Stimulated activated naive B cell treated with anti-CD40 and anti-IgM and Interleukin-4, amounts not matched to agents 10 μg/mL and 1 μg/mL and 100 μg/mL, for 72 hours (primary cell): ENCODE measurements around the gene SLC39A11.
"Not testable (repeated sequence)": the region's sequence is repeated elsewhere in the genome, so short reads cannot be mapped to it uniquely, and the experiment has no call there.

ENCODE experiments used
- ATAC-seq, 2 donors: fragments of 150-1000 bp; cut with Tn5 transposase; replicated peaks; 2 replicates each; pipeline ENCODE4 v1.10.0; 2021; ENCODE audit warnings: moderate library complexity in 1 of 2
- DNase-seq: peaks from one replicate; pipeline ENCODE4 v3.0.0; 2021
- H3K27ac Mint-ChIP-seq: one replicate; pipeline ENCODE4 v1.8.0; 2022; ENCODE audit warnings: mild to moderate bottlenecking, mixed read lengths
- H3K27me3 Mint-ChIP-seq, 2 donors: one replicate each; pipeline ENCODE4 v1.8.0; 2022; ENCODE audit warnings: mixed read lengths in 2 of 2
- H3K36me3 Mint-ChIP-seq, 2 donors: one replicate each; pipeline ENCODE4 v1.8.0; 2022; ENCODE audit warnings: mixed read lengths in 2 of 2, mild to moderate bottlenecking in 1 of 2
- H3K4me1 Mint-ChIP-seq, 2 donors: one replicate each; pipeline ENCODE4 v1.8.0; 2022; ENCODE audit warnings: mixed read lengths in 2 of 2, mild to moderate bottlenecking in 1 of 2
- H3K4me3 Mint-ChIP-seq, 2 donors: one replicate each; pipeline ENCODE4 v1.8.0; 2022; ENCODE audit warnings: mild to moderate bottlenecking in 2 of 2, mixed read lengths in 2 of 2, moderate library complexity in 1 of 2
- H3K9me3 Mint-ChIP-seq, 2 donors: one replicate each; pipeline ENCODE4 v1.8.0; 2022; ENCODE audit warnings: mixed read lengths in 2 of 2, mild to moderate bottlenecking in 1 of 2

SLC39A11 gene, protein sequence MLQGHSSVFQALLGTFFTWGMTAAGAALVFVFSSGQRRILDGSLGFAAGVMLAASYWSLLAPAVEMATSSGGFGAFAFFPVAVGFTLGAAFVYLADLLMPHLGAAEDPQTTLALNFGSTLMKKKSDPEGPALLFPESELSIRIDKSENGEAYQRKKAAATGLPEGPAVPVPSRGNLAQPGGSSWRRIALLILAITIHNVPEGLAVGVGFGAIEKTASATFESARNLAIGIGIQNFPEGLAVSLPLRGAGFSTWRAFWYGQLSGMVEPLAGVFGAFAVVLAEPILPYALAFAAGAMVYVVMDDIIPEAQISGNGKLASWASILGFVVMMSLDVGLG

DNA sequence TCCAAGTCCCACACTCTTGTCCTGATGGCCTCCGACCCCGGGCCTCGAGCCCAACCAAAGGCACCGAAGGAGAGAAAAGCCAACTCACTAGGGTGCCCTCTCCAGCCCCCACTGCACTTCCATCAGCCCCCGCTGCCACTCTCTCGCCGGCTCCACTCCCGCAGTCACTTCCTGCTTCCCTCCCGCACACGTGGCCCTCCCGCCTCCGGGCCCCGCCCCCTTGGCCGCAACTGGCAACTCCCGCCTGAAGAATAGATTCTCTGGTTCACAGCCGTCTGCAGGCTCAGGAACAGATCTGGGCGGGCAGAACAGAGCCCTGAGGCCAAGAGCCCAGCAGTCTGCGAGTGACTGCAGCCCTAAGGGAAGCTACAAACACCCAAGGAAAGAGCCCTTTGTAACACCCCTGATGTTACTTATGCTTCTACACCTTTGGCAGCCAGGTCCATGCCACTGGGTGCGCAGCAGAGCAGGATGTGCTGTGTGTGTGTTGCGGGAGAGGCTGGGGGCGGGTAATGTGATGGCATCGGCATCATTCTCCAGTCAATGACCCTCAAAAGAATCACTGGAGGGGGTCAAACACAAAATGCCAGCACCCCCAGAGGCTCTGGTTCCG lies at the start of gene SLC39A11:
Gene SLC39A11 (minus strand): TSS at position 166 of the 613 bp plus-strand sequence. CDS start 3,924 bp downstream, outside the sequence.
- peak; percentile 99 for ATAC-seq
- peak; percentile 90 for DNase-seq
- H3K4me1 Mint-ChIP-seq: peaks cover 30 to 57% of the 10 kb centered on the region in 2 donors
- no peaks in the 10 kb centered on the region for H3K9me3 Mint-ChIP-seq
- peak within 1 kb of the TSS; percentile 99 for H3K27ac Mint-ChIP-seq
- peaks cover 14% of the 10 kb centered on the region in 2 donors for H3K36me3 Mint-ChIP-seq
- H3K27me3 Mint-ChIP-seq: peaks cover 0 to 5% of the 10 kb centered on the region in 2 donors
- peak within 1 kb of the TSS; percentile 100 for H3K4me3 Mint-ChIP-seq

GRCh38 chr17:73141411-73141810 lies 48.9 kb upstream of the SLC39A11 start:
- peaks cover 19 to 23% of the 10 kb centered on the region in 2 donors for H3K27me3 Mint-ChIP-seq
- ATAC-seq (no peak), DNase-seq (no peak)
- no peak overlapping the region for H3K27ac Mint-ChIP-seq
- H3K36me3 Mint-ChIP-seq: peaks cover 5 to 26% of the 10 kb centered on the region in 2 donors
- H3K4me1 Mint-ChIP-seq: peaks cover 8 to 10% of the 10 kb centered on the region in 2 donors
- peaks cover 10 to 13% of the 10 kb centered on the region in 2 donors for H3K9me3 Mint-ChIP-seq
- no peak overlapping the region for H3K4me3 Mint-ChIP-seq

- H3K9me3 Mint-ChIP-seq: peaks cover 6 to 11% of the 10 kb centered on the region in 2 donors
- no peak overlapping the region for H3K4me3 Mint-ChIP-seq
- peaks cover 5 to 20% of the 10 kb centered on the region in 2 donors for H3K36me3 Mint-ChIP-seq
- no peak overlapping the region for H3K27ac Mint-ChIP-seq
- ATAC-seq (no peak), DNase-seq (no peak)
- H3K27me3 Mint-ChIP-seq: peaks cover 17 to 19% of the 10 kb centered on the region in 2 donors
- H3K4me1 Mint-ChIP-seq: peaks cover 8 to 10% of the 10 kb centered on the region in 2 donors
Observed at GRCh38 chr17:73140566-73140965, 48.1 kb upstream of the SLC39A11 start.

GRCh38 chr17:73139296-73139695 lies 46.8 kb upstream of the SLC39A11 start:
- Mint-ChIP-seq H3K27me3 (peaks cover 14 to 19% of the 10 kb centered on the region in 2 donors), H3K4me3 (no peak overlapping the region), H3K9me3 (peaks cover 6 to 9% of the 10 kb centered on the region in 2 donors), H3K27ac (no peak overlapping the region), H3K36me3 (peaks cover 5 to 15% of the 10 kb centered on the region in 2 donors), H3K4me1 (peaks cover 8 to 10% of the 10 kb centered on the region in 2 donors)
- ATAC-seq (no peak), DNase-seq (no peak)

DNA sequence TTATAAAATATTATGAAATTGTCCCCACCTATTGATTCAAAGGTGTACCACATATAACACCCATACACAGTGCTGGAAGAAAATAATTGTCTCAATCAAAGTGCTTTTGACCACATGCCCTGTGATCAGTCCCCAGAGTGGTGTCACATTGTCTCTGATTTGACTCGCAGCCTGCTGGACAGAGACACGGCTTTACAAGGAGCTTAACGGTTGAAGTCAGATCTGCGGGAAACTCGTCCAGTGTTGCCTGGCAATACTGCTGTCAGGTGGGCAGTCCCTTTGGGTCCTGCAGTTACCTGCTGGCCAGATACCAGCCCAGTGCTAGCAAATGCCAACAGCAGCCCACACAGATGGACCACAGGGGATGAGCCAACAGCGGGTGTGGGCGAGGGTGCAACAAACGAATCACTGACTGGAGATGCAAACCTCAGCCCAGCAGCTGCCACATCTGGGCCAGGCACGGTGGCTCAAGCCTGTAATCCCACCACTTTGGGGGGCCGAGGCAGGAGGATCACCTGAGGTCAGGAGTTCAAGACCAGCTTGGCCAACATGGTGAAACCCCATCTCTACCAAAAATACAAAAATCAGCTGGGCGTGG lies 46.2 kb upstream of the SLC39A11 start:
- no peak for DNase-seq
- Mint-ChIP-seq H3K27me3 (peaks cover 14 to 19% of the 10 kb centered on the region in 2 donors), H3K9me3 (peaks cover 0 to 4% of the 10 kb centered on the region in 2 donors), H3K27ac (no peak overlapping the region), H3K4me3 (no peak overlapping the region), H3K36me3 (peaks cover 0 to 10% of the 10 kb centered on the region in 2 donors), H3K4me1 (peaks cover 8 to 12% of the 10 kb centered on the region in 2 donors)
- no peak for ATAC-seq

- no peaks in the 10 kb centered on the region for H3K9me3 Mint-ChIP-seq
- H3K36me3 Mint-ChIP-seq: peaks cover 0 to 3% of the 10 kb centered on the region in 2 donors
- peaks cover 8 to 12% of the 10 kb centered on the region in 2 donors for H3K4me1 Mint-ChIP-seq
- H3K4me3 Mint-ChIP-seq: no peak overlapping the region
- H3K27me3 Mint-ChIP-seq: peaks cover 13 to 14% of the 10 kb centered on the region in 2 donors
- no peak for ATAC-seq
- no peak for DNase-seq
- no peak overlapping the region for H3K27ac Mint-ChIP-seq
Observed at GRCh38 chr17:73137376-73137775, 44.9 kb upstream of the SLC39A11 start.

DNA sequence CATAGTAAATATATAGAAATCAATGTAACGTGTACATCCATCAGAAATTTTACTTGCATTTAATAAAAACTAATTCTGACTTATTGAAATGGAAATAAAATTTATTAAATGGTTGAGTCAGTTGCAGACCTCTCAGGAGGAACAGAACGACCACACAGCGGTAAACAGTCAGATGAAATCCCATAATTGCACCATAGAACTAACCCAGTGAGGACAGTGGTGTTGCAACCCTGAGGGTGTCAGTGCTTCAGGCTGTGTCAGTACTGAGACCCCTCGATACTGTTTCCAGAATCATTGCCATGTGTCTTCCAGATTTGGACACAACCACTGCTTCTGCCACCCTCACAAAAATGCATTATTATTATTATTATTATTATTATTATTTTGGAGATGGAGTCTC lies 43.3 kb upstream of the SLC39A11 start:
- Mint-ChIP-seq H3K36me3 (peaks cover 0 to 3% of the 10 kb centered on the region in 2 donors), H3K27ac (no peak overlapping the region), H3K9me3 (no peaks in the 10 kb centered on the region), H3K4me1 (peaks cover 13 to 20% of the 10 kb centered on the region in 2 donors), H3K27me3 (peaks cover 10 to 12% of the 10 kb centered on the region in 2 donors), H3K4me3 (no peak overlapping the region)
- ATAC-seq (no peak), DNase-seq (no peak)

DNA sequence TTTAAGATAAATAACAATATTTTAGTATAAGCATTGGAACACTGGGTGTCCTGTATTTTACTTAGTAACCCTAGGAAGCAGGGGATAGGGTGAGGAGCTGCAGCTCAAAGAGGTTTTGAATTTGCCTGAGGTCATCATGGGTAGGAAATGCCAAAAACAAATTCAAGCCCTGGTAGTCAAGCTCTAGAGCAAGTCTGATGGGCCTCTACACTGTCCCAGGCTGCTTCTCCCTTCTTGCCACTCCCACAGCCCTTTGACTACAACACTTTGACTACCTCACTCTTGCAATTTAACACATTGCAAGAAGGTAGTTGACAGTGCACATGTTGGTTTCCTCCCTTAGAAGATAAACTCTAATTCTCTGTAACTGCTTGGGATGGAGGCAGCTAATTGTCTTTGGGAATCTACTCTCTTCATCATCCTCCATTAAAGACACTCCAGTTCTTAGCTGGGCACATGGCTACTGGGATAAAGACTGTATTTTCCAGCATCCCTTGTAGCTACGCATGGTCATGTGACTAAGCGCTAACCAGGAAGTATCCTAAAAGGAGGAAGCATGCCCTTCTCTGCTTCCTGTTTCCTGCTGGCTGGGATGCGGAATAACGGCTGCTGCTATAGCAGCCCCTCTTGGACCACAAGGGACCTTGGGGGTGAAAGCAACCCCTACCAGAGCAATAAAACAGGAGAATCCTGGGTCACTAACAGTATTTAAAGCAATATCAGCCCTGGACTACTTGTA lies 41.6 kb upstream of the SLC39A11 start:
- no peak overlapping the region for H3K27ac Mint-ChIP-seq
- ATAC-seq: no peak
- H3K4me3 Mint-ChIP-seq: no peak overlapping the region
- H3K27me3 Mint-ChIP-seq: peaks cover 4 to 5% of the 10 kb centered on the region in 2 donors
- no peak for DNase-seq
- peaks cover 0 to 3% of the 10 kb centered on the region in 2 donors for H3K36me3 Mint-ChIP-seq
- peaks cover 13 to 20% of the 10 kb centered on the region in 2 donors for H3K4me1 Mint-ChIP-seq
- no peaks in the 10 kb centered on the region for H3K9me3 Mint-ChIP-seq

- peaks cover 0 to 3% of the 10 kb centered on the region in 2 donors for H3K36me3 Mint-ChIP-seq
- peaks cover 16 to 20% of the 10 kb centered on the region in 2 donors for H3K4me1 Mint-ChIP-seq
- H3K27me3 Mint-ChIP-seq: peaks cover 3 to 4% of the 10 kb centered on the region in 2 donors
- DNase-seq (peak; percentile 69), ATAC-seq (peak; percentile 100)
- no peaks in the 10 kb centered on the region for H3K9me3 Mint-ChIP-seq
- H3K4me3 Mint-ChIP-seq: peak overlapping the region; percentile 30 to 49
- no peak overlapping the region for H3K27ac Mint-ChIP-seq
Observed at GRCh38 chr17:73132085-73132492, 39.6 kb upstream of the SLC39A11 start.

GRCh38 chr17:73131439-73131838 lies 39.0 kb upstream of the SLC39A11 start:
- not testable (repeated sequence) for H3K36me3 Mint-ChIP-seq, H3K4me3 Mint-ChIP-seq, H3K9me3 Mint-ChIP-seq, DNase-seq, ATAC-seq, H3K27me3 Mint-ChIP-seq
- Mint-ChIP-seq H3K4me1 (peaks cover 16 to 20% of the 10 kb centered on the region in 2 donors), H3K27ac (peak overlapping the region; percentile 37)

GRCh38 chr17:73130977-73131376 lies 38.5 kb upstream of the SLC39A11 start:
- peaks cover 4 to 6% of the 10 kb centered on the region in 2 donors for H3K27me3 Mint-ChIP-seq
- H3K4me1 Mint-ChIP-seq: peaks cover 18 to 20% of the 10 kb centered on the region in 2 donors
- no peak overlapping the region for H3K27ac Mint-ChIP-seq
- no peak for ATAC-seq
- no peak overlapping the region for H3K4me3 Mint-ChIP-seq
- H3K9me3 Mint-ChIP-seq: no peaks in the 10 kb centered on the region
- H3K36me3 Mint-ChIP-seq: peaks cover 0 to 3% of the 10 kb centered on the region in 2 donors
- DNase-seq: no peak

- Mint-ChIP-seq H3K9me3 (no peaks in the 10 kb centered on the region), H3K36me3 (peaks cover 0 to 3% of the 10 kb centered on the region in 2 donors), H3K27ac (no peak overlapping the region), H3K27me3 (peaks cover 4 to 6% of the 10 kb centered on the region in 2 donors), H3K4me3 (no peak overlapping the region), H3K4me1 (peaks cover 13 to 19% of the 10 kb centered on the region in 2 donors)
- ATAC-seq (no peak), DNase-seq (no peak)
Observed at GRCh38 chr17:73128496-73128895, 36.0 kb upstream of the SLC39A11 start.

- Mint-ChIP-seq H3K4me1 (peaks cover 3 to 6% of the 10 kb centered on the region in 2 donors), H3K27ac (no peak overlapping the region), H3K4me3 (no peak overlapping the region), H3K27me3 (peaks cover 4 to 6% of the 10 kb centered on the region in 2 donors), H3K36me3 (peaks cover 0 to 3% of the 10 kb centered on the region in 2 donors), H3K9me3 (no peaks in the 10 kb centered on the region)
- DNase-seq (no peak), ATAC-seq (no peak)
Observed at GRCh38 chr17:73126716-73127473, 34.4 kb upstream of the SLC39A11 start.
